Spleen (tissue), 11 donors: ENCODE data around the gene RNGTT. TPM values are rescaled to one million over a fixed set of nuclear protein-coding genes. Genes with fewer than 3 reads are reported as not detected.

Source experiments
- DNase-seq: peaks from one replicate; pipeline ENCODE4 v3.0.0-alpha.2; 2020
- H3K27ac ChIP-seq, 8 donors: fragments of 200-600 bp; sonication (generic) in 7 of 8; 1 replicate in 4 of 8; 2 replicates in 4 of 8; pipeline versions ENCODE4 v1.5.0 to v1.8.0; 2016 to 2021; ENCODE audit warnings: inconsistent platforms in 4 of 8, mild to moderate bottlenecking in 4 of 8, moderate library complexity in 1 of 8
- H3K27me3 ChIP-seq, 7 donors: fragments of 200-600 bp; sonication (generic) in 6 of 7; replicated peaks in 1 of 7; 1 replicate in 4 of 7; 2 replicates in 3 of 7; pipeline versions ENCODE4 v1.5.0 to v1.8.0; 2016 to 2021; ENCODE audit warnings: inconsistent platforms in 3 of 7, mild to moderate bottlenecking in 1 of 7
- H3K36me3 ChIP-seq, 6 donors: fragments of 200-600 bp; sonication (generic) in 5 of 6; 1 replicate in 4 of 6; 2 replicates in 2 of 6; pipeline versions ENCODE4 v1.5.0 to v1.8.0; 2016 to 2021; ENCODE audit warnings: inconsistent platforms in 2 of 6
- H3K4me1 ChIP-seq, 6 donors: fragments of 200-600 bp; sonication (generic) in 5 of 6; 1 replicate in 3 of 6; 2 replicates in 3 of 6; pipeline versions ENCODE4 v1.5.0 to v1.8.0; 2016 to 2021; ENCODE audit warnings: inconsistent platforms in 3 of 6
- H3K4me3 ChIP-seq, 8 donors: fragments of 200-600 bp; sonication (generic) in 7 of 8; 1 replicate in 4 of 8; 2 replicates in 4 of 8; pipeline versions ENCODE4 v1.5.0 to v1.8.0; 2016 to 2021; ENCODE audit warnings: inconsistent platforms in 4 of 8, mild to moderate bottlenecking in 4 of 8, moderate library complexity in 2 of 8
- H3K9me3 ChIP-seq, 8 donors: fragments of 200-600 bp; sonication (generic) in 7 of 8; 1 replicate in 4 of 8; 2 replicates in 4 of 8; pipeline versions ENCODE4 v1.5.0 to v1.8.0; 2016 to 2021; ENCODE audit warnings: inconsistent platforms in 4 of 8
- CTCF ChIP-seq, 11 experiments: fragments of 200-600 bp in 7 of 11; fragments of 450-650 bp in 4 of 11; sonication (generic) in 4 of 11; IDR thresholded peaks in 8 of 11; conservative IDR thresholded peaks in 3 of 11; 1 replicate in 7 of 11; 2 replicates in 4 of 11; pipeline versions ENCODE4 v1.4.0 to v1.8.0; 2016 to 2021; ENCODE audit warnings: antibody characterized with exemption in 11 of 11, inconsistent platforms in 4 of 11, mild to moderate bottlenecking in 1 of 11
- POLR2A ChIP-seq, 3 donors: fragments of 450-650 bp; IDR thresholded peaks; one replicate each; pipeline ENCODE4 v1.5.1; 2017; ENCODE audit warnings: antibody characterized with exemption in 3 of 3, mild to moderate bottlenecking in 1 of 3
- POLR2AphosphoS5 ChIP-seq, 3 donors: sonication (generic); formaldehyde crosslinking; IDR thresholded peaks; one replicate each; pipeline ENCODE4 v1.5.1; 2017; ENCODE audit warnings: antibody characterized with exemption in 3 of 3
- WGBS, 5 donors: extraction: QIAGEN DNeasy Blood & Tissue Kit in 3 of 5; methylation state at CpG; one replicate each; pipeline versions ENCODE4 v1.1.5 to v1.1.7; 2013 to 2018; 5-methylcytosine and 5-hydroxymethylcytosine counted together
- intact Hi-C: fragments of 100-400 bp; cut with DNase I; formaldehyde crosslinking; loops from one replicate; pipeline ENCODE4 v1.15.0; 2023; ENCODE audit warnings: low total_unique reads
- polyA plus RNA-seq, 3 donors: library from polyadenylated mRNA; stranded (reverse); fragments of 200-250 nt; gene quantifications; one replicate each; pipeline ENCODE4 v1.2.1, GENCODE V29; 2013
- small RNA-seq, 4 donors: library from RNA; depleted of rRNA; stranded (forward); fragments of <200 nt; gene quantifications; one replicate each; pipeline ENCODE3, GENCODE V24; 2016
- total RNA-seq, 7 donors: library from RNA; depleted of rRNA in 3 of 7; stranded (reverse); fragments of >200 nt in 3 of 7; fragmentation: NEBNext Ultra II Directional in 4 of 7; extraction: Animal tissue kit (Norgen Biotek cat#: 25700) in 4 of 7; gene quantifications; one replicate each; pipeline versions ENCODE4 v1.1.0 to v1.2.1, GENCODE V29; 2016 to 2021
- donor health status: healthy with polysubstance abuse.
- donor health status: DM: no; HTN: no; CAD: no; lungs with moderate emphysema.
- donor health status: DM: no; HTN: no; CAD: no.
- donor health status: Bipolar disorder and iron deficiency.
- donor health status: healthy.
- donor health status: DM: no; HTN: no; CAD: no.
- donor health status: DM: yes; HTN: yes; CAD: no.

The RNGTT gene
- total and polyA plus RNA-seq, 10 donors: 9.4 to 27.1 (median 17.6) TPM

DNA sequence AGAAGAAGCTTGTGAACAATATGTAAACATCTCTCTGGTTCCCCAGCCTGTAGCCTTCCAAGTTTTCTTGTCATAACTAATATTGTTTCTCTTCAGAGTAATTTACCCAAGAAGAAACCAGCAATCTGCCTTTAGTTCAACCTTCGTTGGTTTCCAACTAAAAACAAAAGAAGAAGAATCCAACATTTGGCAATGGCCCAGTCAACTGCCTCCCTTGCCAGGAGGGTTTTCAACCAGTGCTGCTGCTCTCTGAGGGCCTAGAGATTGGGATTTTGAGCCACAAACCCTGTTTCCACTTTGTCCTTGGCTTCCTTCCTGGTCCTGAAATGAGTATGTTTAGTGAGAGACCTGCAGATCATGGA is 401.5 kb downstream of the RNGTT start:
- TF ChIP-seq POLR2A (IDR thresholded peaks at IDR 0.05) (no peak), CTCF (IDR thresholded peaks at IDR 0.05 in 8 of 11, conservative IDR thresholded peaks at IDR 0.05 in 3 of 11) (no peak)
- no peak overlapping the region for H3K27ac ChIP-seq

GRCh38 chr6:88561034-88561953 is 402.1 kb downstream of the RNGTT start:
- H3K4me3 ChIP-seq: no peak overlapping the region
- intact Hi-C loops: no loop called here
- DNase-seq: no peak
- H3K9me3 ChIP-seq: no peaks in the 10 kb centered on the region
- H3K27ac ChIP-seq: no peak overlapping the region
- 27 to 35% (median 30%) methylated on average over 10 of the region's 10 CpGs for WGBS, 5 donors
- H3K36me3 ChIP-seq: no peaks in the 10 kb centered on the region
- H3K4me1 ChIP-seq: no peaks in the 10 kb centered on the region
- H3K27me3 ChIP-seq: no peaks in the 10 kb centered on the region
- no peak for TF ChIP-seq POLR2AphosphoS5 (IDR thresholded peaks at IDR 0.05)
- TF ChIP-seq POLR2A (IDR thresholded peaks at IDR 0.05): no peak

More for the DNA sequence above, 401.5 kb downstream of the RNGTT start:
- 33 to 66% (median 41%) methylated on average over 1 of the region's 1 CpG for WGBS, 5 donors
- no peak for DNase-seq
- intact Hi-C loops: no loop called here
- H3K9me3 ChIP-seq: no peaks in the 10 kb centered on the region
- no peaks in the 10 kb centered on the region for H3K27me3 ChIP-seq
- no peak overlapping the region for H3K4me3 ChIP-seq
- H3K4me1 ChIP-seq: no peaks in the 10 kb centered on the region
- H3K36me3 ChIP-seq: no peaks in the 10 kb centered on the region

Small RNA genes lying within 50 kb of the gene (small RNA-seq; reads per million reads assigned to genes)
- 0 reads per million in 4 donors for gene AL079342.1
- 0 reads per million in 4 donors for gene RF00045

Other genes with a start within 250 kb of the RNGTT start
- 100 to 1,000 TPM; 247 to 350 (median 316) TPM for gene PNRC1, start 117.1 kb upstream of the RNGTT start, total RNA-seq
- gene PNRC1, start 117.1 kb upstream of the RNGTT start, polyA plus RNA-seq: 10 to 100 TPM; 73.1 to 79.3 (median 79.1) TPM
- gene SRSF12, start 154.5 kb upstream of the RNGTT start, total RNA-seq: under 1 TPM in 3 of 7 donors, not detected in 4; 0.09 to 0.40 (median 0.12) TPM
- gene SRSF12, start 154.5 kb upstream of the RNGTT start, polyA plus RNA-seq: under 1 TPM; 0.10 to 0.33 (median 0.11) TPM
- gene PM20D2, start 182.4 kb upstream of the RNGTT start, total RNA-seq: 10 to 100 TPM in 2 of 7 donors, 1 to 10 TPM in 5; 5.8 to 14.6 (median 8.3) TPM
- gene PM20D2, start 182.4 kb upstream of the RNGTT start, polyA plus RNA-seq: 1 to 10 TPM; 5.6 TPM